Measurements from ENCODE around the gene SORBS2.

The SORBS2 gene

GRCh38 chr4:185590982-185591381 lies 221.0 kb downstream of the SORBS2 start:
- no peak for DNase-seq
- in situ Hi-C loops (cut with HindIII; ENCODE audit: low pct_ligation_motif_present, low pct_unique_long_range_greater_than_20kb, low sequenced_read_pairs) = no loop called here

GRCh38 chr4:185589067-185589836 lies 222.7 kb downstream of the SORBS2 start:
- in situ Hi-C loops (cut with HindIII; ENCODE audit: low pct_ligation_motif_present, low pct_unique_long_range_greater_than_20kb, low sequenced_read_pairs) = no loop called here
- DNase-seq = no peak

- no peak for DNase-seq
Observed at GRCh38 chr4:185587427-185588161, 224.4 kb downstream of the SORBS2 start.

GRCh38 chr4:185587030-185587426 lies 225.0 kb downstream of the SORBS2 start:
- in situ Hi-C loops (cut with HindIII; ENCODE audit: low pct_ligation_motif_present, low pct_unique_long_range_greater_than_20kb, low sequenced_read_pairs) = no loop called here
- DNase-seq = no peak

More at GRCh38 chr4:185587427-185588161, 224.4 kb downstream of the SORBS2 start:
- in situ Hi-C loops (cut with HindIII; ENCODE audit: low pct_ligation_motif_present, low pct_unique_long_range_greater_than_20kb, low sequenced_read_pairs) = no loop called here

GRCh38 chr4:185585211-185585610 lies 226.8 kb downstream of the SORBS2 start:
- in situ Hi-C loops (cut with HindIII; ENCODE audit: low pct_ligation_motif_present, low pct_unique_long_range_greater_than_20kb, low sequenced_read_pairs) = no loop called here
- no peak for DNase-seq

GRCh38 chr4:185583813-185584212 lies 228.2 kb downstream of the SORBS2 start:
- in situ Hi-C loops (cut with HindIII; ENCODE audit: low pct_ligation_motif_present, low pct_unique_long_range_greater_than_20kb, low sequenced_read_pairs) = no loop called here
- no peak for DNase-seq

- DNase-seq = no peak
- in situ Hi-C loops (cut with HindIII; ENCODE audit: low pct_ligation_motif_present, low pct_unique_long_range_greater_than_20kb, low sequenced_read_pairs) = no loop called here
Observed at GRCh38 chr4:185582651-185583400, 229.2 kb downstream of the SORBS2 start.

- no peak for DNase-seq
- in situ Hi-C loops (cut with HindIII; ENCODE audit: low pct_ligation_motif_present, low pct_unique_long_range_greater_than_20kb, low sequenced_read_pairs) = no loop called here
Observed at GRCh38 chr4:185580699-185581098, 231.3 kb downstream of the SORBS2 start.

- in situ Hi-C loops (cut with HindIII; ENCODE audit: low pct_ligation_motif_present, low pct_unique_long_range_greater_than_20kb, low sequenced_read_pairs) = no loop called here
Observed at GRCh38 chr4:185578284-185578683, 233.7 kb downstream of the SORBS2 start.

GRCh38 chr4:185576962-185577950 lies 234.7 kb downstream of the SORBS2 start:
- no peak for DNase-seq

More at GRCh38 chr4:185578284-185578683, 233.7 kb downstream of the SORBS2 start:
- no peak for DNase-seq

GRCh38 chr4:185576314-185576961 lies 235.6 kb downstream of the SORBS2 start:
- DNase-seq = no peak
- in situ Hi-C loops (cut with HindIII; ENCODE audit: low pct_ligation_motif_present, low pct_unique_long_range_greater_than_20kb, low sequenced_read_pairs) = no loop called here

More at GRCh38 chr4:185576962-185577950, 234.7 kb downstream of the SORBS2 start:
- in situ Hi-C loops (cut with HindIII; ENCODE audit: low pct_ligation_motif_present, low pct_unique_long_range_greater_than_20kb, low sequenced_read_pairs) = no loop called here

- in situ Hi-C loops (cut with HindIII; ENCODE audit: low pct_ligation_motif_present, low pct_unique_long_range_greater_than_20kb, low sequenced_read_pairs) = no loop called here
- DNase-seq = no peak
Observed at GRCh38 chr4:185573651-185574199, 238.3 kb downstream of the SORBS2 start.

GRCh38 chr4:185570727-185571126 lies 241.3 kb downstream of the SORBS2 start:
- no peak for DNase-seq
- in situ Hi-C loops (cut with HindIII; ENCODE audit: low pct_ligation_motif_present, low pct_unique_long_range_greater_than_20kb, low sequenced_read_pairs) = no loop called here

- no peak for DNase-seq
- in situ Hi-C loops (cut with HindIII; ENCODE audit: low pct_ligation_motif_present, low pct_unique_long_range_greater_than_20kb, low sequenced_read_pairs) = no loop called here
Observed at GRCh38 chr4:185567381-185568376, 244.3 kb downstream of the SORBS2 start.

- in situ Hi-C loops (cut with HindIII; ENCODE audit: low pct_ligation_motif_present, low pct_unique_long_range_greater_than_20kb, low sequenced_read_pairs) = no loop called here
- no peak for DNase-seq
Observed at GRCh38 chr4:185566972-185567371, 245.0 kb downstream of the SORBS2 start.

- in situ Hi-C loops (cut with HindIII; ENCODE audit: low pct_ligation_motif_present, low pct_unique_long_range_greater_than_20kb, low sequenced_read_pairs) = no loop called here
- DNase-seq = no peak
Observed at GRCh38 chr4:185566425-185566824, 245.6 kb downstream of the SORBS2 start.

Measured in ACHN (cell line).